GM19238 (cell line): ENCODE measurements around the gene FRMD4B.
"Not testable (repeated sequence)": the region's sequence is repeated elsewhere in the genome, so short reads cannot be mapped to it uniquely, and the experiment has no call there.

Experiments used
- DNase-seq: peaks from one replicate; pipeline ENCODE4 v3.0.0; 2011; ENCODE audit warnings: low spot score; ENCODE audit not compliant: insufficient read length

FRMD4B gene

DNA sequence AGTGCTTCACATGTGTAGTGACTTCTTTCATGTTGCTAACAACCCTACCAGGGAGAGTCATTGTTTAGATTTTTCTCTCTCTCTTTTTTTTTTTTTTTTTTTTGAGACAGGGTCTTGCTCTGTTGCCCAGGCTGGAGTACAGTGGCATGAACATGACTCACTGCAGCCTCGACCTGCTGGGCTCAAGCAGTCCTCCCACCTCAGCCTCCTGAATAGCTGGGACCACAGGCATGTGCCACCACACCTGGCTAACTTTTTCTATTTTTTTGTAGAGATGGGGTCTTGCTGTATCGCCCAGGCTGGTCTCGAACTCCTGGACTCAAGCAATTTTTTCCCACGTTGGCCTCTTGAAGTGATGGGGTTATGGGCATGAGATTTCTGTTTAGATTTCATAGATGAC, 63.4 kb downstream of the FRMD4B start:
- DNase-seq, result not testable (repeated sequence)

DNA sequence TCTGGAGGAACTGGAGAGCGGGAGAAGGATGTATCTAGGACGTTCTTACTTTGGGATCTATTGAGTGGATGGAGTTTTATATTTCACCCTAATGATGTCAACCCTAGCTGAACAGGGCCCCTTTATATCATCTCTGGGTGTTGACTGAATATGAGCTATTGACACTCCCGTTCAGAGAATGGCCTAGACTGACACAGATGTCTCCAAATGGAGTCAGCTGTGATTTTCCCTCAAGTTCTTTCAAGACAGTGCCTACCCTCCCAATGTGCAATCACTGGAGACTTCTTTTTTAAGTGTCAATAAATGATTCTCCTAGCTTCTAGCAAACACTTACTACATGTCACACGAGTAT, 63.8 kb downstream of the FRMD4B start:
- no peak for DNase-seq

- no peak for DNase-seq
These were observed 64.4 kb downstream of the FRMD4B start for GRCh38 chr3:69321301-69322157.

GRCh38 chr3:69320871-69321271, 65.0 kb downstream of the FRMD4B start:
- no peak for DNase-seq

DNA sequence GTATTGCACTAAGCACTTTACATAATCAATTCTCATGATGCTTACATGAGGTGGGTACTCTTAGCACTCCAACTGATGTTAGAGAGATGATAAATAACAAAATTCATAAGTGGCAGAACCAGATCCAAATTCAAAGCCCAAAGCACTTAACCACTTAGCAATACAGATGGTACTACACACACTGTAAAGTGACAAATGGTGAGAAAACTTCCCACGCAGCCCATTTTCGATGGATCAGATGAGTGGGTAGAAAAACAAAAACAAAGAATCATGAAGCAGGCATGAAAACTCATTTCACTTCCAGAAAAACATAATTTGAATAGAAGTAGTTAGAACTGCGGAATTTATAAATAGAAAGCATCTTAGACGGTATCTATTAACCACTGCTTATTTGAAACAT, 66.2 kb downstream of the FRMD4B start:
- DNase-seq, result no peak

- no peak for DNase-seq
These were observed 67.5 kb downstream of the FRMD4B start for GRCh38 chr3:69318410-69318809.

GRCh38 chr3:69313251-69313650, 72.6 kb downstream of the FRMD4B start:
- DNase-seq, result no peak

GRCh38 chr3:69309814-69310213, 76.1 kb downstream of the FRMD4B start:
- DNase-seq, result no peak

- DNase-seq, result peak; percentile 21
These were observed 79.4 kb downstream of the FRMD4B start for GRCh38 chr3:69306239-69307185.

DNA sequence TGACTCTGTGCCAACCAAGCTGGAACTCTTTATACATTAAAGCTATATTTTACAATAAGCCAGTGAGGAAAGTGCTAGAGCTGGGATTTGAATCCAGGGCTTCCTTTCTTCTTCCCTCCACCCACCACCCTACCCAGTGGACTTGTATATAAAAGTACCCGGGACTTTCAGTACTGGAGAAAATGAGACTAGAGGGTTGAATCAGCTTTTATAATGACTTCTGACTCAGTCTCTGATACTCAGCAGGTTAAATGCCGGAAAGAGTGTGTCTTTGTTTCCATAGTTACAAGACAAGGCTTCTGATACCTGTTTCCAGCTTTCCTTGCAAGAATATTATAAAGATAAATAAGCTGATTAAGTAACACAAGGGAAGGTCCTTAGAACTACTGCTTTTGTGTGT, 80.9 kb downstream of the FRMD4B start:
- no peak for DNase-seq

DNA sequence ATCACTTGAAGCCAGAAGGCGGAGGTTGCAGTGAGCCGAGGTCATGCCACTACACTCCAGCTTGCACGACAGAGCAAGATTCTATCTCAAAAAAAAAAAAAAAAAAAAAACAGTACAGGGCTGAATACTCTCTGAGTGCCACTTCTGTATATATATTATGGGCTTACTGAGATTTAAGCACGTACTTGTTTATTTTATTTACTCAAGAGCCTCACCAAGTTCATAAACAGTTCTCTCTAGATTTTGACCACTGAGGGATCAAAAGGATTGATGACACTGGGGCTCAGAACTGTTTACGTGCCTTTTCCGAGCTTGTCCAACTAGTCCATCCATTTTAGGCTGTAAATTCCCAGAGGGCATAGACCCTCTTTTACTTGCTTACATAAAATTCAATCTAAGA, 81.5 kb downstream of the FRMD4B start:
- DNase-seq, result no peak

DNA sequence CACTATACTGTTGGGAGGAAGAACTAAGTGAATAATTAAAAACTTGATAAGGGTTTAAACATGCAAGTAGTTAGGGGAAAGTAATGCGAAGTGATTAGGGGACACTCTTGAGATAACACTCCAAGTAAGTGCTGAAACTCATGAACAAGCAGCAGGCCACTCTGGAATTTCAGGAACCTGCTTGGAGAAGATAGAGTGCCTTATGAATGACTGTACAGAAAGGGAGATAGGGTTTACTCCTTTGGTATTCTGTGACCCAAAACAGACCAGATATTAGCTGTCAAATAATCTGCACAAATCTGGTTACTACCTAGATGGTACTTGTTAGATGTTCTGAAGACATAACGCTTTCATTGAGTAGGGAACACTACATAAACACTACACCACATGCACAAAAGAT, 85.6 kb downstream of the FRMD4B start:
- DNase-seq, result no peak

DNA sequence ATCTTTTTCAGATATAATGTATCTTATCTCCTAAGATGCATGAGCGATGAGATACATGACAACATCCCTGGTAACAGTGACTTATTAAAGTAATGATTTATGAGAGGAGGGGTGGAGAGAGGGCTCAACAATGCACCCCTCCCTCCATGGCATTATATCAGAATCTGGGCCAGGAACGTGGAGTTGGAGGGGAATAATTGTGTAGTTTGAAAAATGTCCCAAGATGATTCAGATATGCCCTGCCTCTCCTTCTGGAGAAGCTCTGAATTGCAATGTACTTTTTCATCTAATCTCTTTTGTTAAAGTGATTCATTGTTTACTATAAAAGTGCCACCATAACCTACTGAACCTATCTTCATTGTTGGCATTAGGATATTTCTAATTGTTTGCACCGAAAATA, 86.5 kb downstream of the FRMD4B start:
- no peak for DNase-seq

DNA sequence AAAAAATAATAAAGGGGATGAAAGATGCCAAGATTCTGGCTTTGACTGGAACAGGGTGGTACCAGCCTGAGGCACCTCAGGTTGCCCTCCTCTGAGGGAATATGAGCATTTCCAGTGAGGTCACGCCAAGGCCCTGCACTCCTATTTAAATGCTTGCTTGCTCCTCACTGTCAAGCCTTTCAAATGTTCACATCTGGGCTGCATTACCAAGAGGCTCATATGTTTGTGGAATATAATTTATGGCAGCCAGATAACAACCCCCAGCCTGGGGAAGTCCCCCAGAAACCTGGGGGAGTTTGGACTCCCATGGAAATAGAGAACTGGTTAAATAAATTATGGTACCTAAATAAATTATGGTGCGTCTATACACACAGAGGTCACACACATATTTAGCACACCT, 88.4 kb downstream of the FRMD4B start:
- DNase-seq, result no peak

GRCh38 chr3:69296995-69297394, 88.9 kb downstream of the FRMD4B start:
- DNase-seq, result no peak

GRCh38 chr3:69294014-69294766, 91.7 kb downstream of the FRMD4B start:
- no peak for DNase-seq

GRCh38 chr3:69292959-69293574, 92.8 kb downstream of the FRMD4B start:
- DNase-seq, result no peak

DNA sequence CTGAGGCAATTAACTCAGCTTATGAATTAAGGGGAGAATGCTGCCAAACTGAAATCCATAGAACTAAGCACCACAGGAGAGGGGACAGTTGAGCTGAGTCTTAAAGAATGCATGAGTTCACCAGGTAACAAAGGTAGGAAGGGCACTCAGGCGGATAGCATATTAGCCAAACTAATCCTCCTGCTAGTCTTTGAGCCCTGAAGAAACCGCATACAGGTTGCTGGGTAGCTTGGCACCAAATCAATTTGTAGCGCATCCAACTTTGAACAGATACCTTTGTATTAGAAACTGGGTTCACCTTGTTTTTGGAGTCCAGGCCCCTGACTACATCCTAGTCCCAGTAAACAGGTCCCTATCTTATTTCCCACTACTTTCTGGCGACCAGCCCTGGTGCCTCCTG, 93.7 kb downstream of the FRMD4B start:
- DNase-seq, result no peak

DNA sequence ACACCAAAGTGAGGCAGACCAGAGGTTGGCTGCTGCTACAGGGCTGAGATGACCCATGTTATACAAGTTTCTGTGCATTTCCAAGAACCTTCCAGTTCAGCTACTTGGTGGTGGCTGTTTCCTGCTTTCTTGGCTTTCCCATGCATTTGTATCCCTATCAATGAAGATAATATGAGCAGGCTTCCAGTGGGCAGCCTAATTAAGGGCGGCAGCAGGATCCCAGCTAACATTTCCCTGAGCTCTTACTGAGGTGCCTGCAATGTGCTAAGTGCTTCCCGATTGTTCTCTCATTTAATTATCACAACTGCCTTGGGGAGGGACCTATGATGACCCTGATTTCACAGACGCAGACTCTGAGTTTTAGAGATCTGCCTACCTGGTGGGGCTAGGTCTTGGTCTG, 95.5 kb downstream of the FRMD4B start:
- DNase-seq, result no peak

DNA sequence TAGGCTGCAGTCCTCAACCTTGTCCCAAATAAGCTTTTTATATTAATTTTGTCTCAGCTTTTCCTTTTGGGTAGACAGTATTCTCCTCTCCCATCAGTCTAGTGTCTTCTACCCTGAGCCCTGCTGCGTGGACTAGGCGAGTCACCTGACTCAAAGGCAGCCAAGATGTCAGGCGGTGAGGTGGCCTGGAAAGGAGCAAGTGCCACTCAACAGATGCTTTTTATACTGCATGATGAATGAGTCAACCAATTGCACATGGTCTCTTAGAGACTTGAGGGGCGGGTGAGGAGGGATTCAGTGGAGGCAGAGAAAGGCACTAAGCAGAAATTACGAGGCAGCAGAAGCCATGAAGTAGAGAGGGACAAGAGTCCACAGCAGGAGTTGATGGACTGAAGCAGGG, 95.9 kb downstream of the FRMD4B start:
- no peak for DNase-seq

DNA sequence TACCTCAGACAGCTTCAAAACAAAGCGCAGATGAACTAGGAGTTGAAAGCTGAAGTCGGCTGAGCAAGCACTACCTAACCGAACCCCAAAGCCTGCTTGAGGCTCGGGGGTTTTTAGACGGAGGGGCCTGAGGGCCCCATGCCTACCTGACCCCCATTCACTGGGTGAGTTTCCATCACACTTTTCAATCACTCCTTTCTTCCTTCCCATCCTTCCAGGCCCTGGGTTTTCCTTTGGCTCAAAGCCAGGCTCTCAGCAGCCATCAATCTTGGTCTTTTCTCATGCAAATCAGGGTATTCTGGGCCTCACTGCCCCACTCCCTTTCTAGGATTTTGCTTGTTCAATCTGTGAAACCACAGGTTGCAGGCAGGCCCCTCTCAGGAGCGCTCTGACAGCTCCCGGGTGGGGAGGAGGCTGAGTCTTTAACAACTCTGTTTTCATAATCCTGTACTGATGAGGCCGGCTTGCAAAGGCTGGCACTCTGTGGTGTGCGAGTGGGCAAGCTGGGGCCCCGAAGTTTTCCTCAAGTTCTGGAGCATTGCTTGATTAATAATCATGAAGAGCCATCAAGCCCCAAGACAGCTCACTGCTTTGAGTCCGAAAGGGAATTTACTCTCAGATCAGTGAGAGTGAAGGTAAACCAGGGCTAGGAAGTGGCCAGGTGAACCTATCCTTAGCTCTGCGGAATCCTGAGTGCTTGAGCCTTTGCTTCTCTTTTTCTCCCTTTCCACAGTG, 97.6 kb downstream of the FRMD4B start:
- peak; percentile 22 for DNase-seq
